ELF-1 (cell line): ENCODE results near the gene UMPS.
"Not testable (repeated sequence)": the region's sequence is repeated elsewhere in the genome, so short reads cannot be mapped to it uniquely, and the experiment has no call there.

Experiments
- DNase-seq: peaks from one replicate; pipeline ENCODE4 v3.0.0-alpha.2; 2016; ENCODE audit warnings: low read depth, low spot score

The UMPS gene

GRCh38 chr3:124779751-124780191 is 49.5 kb downstream of the UMPS start:
- no peak for DNase-seq

- DNase-seq = no peak
Measured at GRCh38 chr3:124780356-124780755, 50.1 kb downstream of the UMPS start.

- DNase-seq = peak; percentile 93
Measured at GRCh38 chr3:124780761-124781475, 50.7 kb downstream of the UMPS start.

- no peak for DNase-seq
Measured at GRCh38 chr3:124781476-124782376, 51.5 kb downstream of the UMPS start.

GRCh38 chr3:124782377-124782712 is 52.1 kb downstream of the UMPS start:
- DNase-seq = not testable (repeated sequence)

GRCh38 chr3:124783696-124784095 is 53.4 kb downstream of the UMPS start:
- DNase-seq = no peak

- DNase-seq = no peak
Measured at GRCh38 chr3:124784686-124785382, 54.6 kb downstream of the UMPS start.

- no peak for DNase-seq
Measured at GRCh38 chr3:124785973-124786372, 55.7 kb downstream of the UMPS start.

GRCh38 chr3:124786511-124787241 is 56.4 kb downstream of the UMPS start:
- no peak for DNase-seq

- DNase-seq = no peak
Measured at GRCh38 chr3:124787476-124788195, 57.4 kb downstream of the UMPS start.

- no peak for DNase-seq
Measured at GRCh38 chr3:124788254-124788745, 58.0 kb downstream of the UMPS start.

GRCh38 chr3:124789103-124789502 is 58.9 kb downstream of the UMPS start:
- DNase-seq = not testable (repeated sequence)

GRCh38 chr3:124791142-124791541 is 60.9 kb downstream of the UMPS start:
- DNase-seq = no peak

- DNase-seq = no peak
Measured at GRCh38 chr3:124791639-124792151, 61.4 kb downstream of the UMPS start.

GRCh38 chr3:124792341-124793040 is 62.2 kb downstream of the UMPS start:
- no peak for DNase-seq

GRCh38 chr3:124793054-124793739 is 62.9 kb downstream of the UMPS start:
- DNase-seq = no peak

GRCh38 chr3:124796477-124796876 is 66.2 kb downstream of the UMPS start:
- no peak for DNase-seq

- no peak for DNase-seq
Measured at GRCh38 chr3:124797426-124797945, 67.2 kb downstream of the UMPS start.
